Activated CD4-positive, alpha-beta T cell treated with anti-CD3 and anti-CD28 coated beads, Interleukin-2, amount 50 U/mL, for 1 hour (primary cell): ENCODE measurements around the gene CCR5AS.

Source experiments
- DNase-seq: peaks from one replicate; pipeline ENCODE4 v3.0.0-alpha.2; 2020

Gene CCR5AS

DNA sequence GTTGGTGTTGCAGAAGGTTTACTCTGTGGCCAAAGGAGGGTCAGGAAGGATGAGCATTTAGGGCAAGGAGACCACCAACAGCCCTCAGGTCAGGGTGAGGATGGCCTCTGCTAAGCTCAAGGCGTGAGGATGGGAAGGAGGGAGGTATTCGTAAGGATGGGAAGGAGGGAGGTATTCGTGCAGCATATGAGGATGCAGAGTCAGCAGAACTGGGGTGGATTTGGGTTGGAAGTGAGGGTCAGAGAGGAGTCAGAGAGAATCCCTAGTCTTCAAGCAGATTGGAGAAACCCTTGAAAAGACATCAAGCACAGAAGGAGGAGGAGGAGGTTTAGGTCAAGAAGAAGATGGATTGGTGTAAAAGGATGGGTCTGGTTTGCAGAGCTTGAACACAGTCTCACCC, 32.1 kb downstream of the CCR5AS start:
- no peak for DNase-seq

DNA sequence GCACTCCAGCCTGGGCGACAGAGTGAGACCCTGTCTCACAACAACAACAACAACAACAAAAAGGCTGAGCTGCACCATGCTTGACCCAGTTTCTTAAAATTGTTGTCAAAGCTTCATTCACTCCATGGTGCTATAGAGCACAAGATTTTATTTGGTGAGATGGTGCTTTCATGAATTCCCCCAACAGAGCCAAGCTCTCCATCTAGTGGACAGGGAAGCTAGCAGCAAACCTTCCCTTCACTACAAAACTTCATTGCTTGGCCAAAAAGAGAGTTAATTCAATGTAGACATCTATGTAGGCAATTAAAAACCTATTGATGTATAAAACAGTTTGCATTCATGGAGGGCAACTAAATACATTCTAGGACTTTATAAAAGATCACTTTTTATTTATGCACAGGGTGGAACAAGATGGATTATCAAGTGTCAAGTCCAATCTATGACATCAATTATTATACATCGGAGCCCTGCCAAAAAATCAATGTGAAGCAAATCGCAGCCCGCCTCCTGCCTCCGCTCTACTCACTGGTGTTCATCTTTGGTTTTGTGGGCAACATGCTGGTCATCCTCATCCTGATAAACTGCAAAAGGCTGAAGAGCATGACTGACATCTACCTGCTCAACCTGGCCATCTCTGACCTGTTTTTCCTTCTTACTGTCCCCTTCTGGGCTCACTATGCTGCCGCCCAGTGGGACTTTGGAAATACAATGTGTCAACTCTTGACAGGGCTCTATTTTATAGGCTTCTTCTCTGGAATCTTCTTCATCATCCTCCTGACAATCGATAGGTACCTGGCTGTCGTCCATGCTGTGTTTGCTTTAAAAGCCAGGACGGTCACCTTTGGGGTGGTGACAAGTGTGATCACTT, 34.1 kb downstream of the CCR5AS start:
- DNase-seq = no peak

DNA sequence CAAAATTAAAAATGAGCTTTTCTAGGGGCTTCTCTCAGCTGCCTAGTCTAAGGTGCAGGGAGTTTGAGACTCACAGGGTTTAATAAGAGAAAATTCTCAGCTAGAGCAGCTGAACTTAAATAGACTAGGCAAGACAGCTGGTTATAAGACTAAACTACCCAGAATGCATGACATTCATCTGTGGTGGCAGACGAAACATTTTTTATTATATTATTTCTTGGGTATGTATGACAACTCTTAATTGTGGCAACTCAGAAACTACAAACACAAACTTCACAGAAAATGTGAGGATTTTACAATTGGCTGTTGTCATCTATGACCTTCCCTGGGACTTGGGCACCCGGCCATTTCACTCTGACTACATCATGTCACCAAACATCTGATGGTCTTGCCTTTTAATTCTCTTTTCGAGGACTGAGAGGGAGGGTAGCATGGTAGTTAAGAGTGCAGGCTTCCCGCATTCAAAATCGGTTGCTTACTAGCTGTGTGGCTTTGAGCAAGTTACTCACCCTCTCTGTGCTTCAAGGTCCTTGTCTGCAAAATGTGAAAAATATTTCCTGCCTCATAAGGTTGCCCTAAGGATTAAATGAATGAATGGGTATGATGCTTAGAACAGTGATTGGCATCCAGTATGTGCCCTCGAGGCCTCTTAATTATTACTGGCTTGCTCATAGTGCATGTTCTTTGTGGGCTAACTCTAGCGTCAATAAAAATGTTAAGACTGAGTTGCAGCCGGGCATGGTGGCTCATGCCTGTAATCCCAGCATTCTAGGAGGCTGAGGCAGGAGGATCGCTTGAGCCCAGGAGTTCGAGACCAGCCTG, 35.1 kb downstream of the CCR5AS start:
- DNase-seq = no peak

DNA sequence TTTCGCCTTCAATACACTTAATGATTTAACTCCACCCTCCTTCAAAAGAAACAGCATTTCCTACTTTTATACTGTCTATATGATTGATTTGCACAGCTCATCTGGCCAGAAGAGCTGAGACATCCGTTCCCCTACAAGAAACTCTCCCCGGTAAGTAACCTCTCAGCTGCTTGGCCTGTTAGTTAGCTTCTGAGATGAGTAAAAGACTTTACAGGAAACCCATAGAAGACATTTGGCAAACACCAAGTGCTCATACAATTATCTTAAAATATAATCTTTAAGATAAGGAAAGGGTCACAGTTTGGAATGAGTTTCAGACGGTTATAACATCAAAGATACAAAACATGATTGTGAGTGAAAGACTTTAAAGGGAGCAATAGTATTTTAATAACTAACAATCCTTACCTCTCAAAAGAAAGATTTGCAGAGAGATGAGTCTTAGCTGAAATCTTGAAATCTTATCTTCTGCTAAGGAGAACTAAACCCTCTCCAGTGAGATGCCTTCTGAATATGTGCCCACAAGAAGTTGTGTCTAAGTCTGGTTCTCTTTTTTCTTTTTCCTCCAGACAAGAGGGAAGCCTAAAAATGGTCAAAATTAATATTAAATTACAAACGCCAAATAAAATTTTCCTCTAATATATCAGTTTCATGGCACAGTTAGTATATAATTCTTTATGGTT, 35.9 kb downstream of the CCR5AS start, which contains the start of gene CCR5:
Gene CCR5, plus strand, starts transcription at position 108 of the 680 bp plus-strand sequence. CDS start 1,957 bp downstream, outside the sequence.
- no peak for DNase-seq

DNA sequence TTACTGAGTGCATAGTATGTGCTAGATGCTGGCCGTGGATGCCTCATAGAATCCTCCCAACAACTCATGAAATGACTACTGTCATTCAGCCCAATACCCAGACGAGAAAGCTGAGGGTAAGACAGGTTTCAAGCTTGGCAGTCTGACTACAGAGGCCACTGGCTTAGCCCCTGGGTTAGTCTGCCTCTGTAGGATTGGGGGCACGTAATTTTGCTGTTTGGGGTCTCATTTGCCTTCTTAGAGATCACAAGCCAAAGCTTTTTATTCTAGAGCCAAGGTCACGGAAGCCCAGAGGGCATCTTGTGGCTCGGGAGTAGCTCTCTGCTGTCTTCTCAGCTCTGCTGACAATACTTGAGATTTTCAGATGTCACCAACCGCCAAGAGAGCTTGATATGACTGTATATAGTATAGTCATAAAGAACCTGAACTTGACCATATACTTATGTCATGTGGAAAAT, 37.2 kb downstream of the CCR5AS start:
- DNase-seq = no peak

DNA sequence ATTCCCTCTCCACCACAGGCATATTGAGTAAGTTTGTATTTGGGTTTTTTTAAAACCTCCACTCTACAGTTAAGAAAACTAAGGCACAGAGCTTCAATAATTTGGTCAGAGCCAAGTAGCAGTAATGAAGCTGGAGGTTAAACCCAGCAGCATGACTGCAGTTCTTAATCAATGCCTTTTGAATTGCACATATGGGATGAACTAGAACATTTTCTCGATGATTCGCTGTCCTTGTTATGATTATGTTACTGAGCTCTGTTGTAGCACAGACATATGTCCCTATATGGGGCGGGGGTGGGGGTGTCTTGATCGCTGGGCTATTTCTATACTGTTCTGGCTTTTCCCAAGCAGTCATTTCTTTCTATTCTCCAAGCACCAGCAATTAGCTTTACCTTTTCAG, 37.7 kb downstream of the CCR5AS start:
- DNase-seq = no peak

DNA sequence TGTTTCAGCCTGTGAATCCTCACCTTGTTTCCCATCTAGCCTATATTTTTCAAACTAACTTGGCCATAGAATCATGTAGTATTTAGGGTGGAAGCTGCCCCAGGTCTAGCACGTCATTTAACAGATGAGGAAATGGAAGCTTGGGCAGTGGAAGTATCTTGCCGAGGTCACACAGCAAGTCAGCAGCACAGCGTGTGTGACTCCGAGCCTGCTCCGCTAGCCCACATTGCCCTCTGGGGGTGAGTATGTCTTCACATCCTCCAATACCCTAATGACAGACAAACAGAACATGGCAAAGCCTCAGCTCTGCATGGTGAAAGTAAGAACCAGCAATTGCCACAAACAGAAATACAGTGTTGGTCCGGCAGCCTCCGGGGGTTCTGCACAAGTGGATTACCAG, 38.3 kb downstream of the CCR5AS start:
- DNase-seq = peak; percentile 49

DNA sequence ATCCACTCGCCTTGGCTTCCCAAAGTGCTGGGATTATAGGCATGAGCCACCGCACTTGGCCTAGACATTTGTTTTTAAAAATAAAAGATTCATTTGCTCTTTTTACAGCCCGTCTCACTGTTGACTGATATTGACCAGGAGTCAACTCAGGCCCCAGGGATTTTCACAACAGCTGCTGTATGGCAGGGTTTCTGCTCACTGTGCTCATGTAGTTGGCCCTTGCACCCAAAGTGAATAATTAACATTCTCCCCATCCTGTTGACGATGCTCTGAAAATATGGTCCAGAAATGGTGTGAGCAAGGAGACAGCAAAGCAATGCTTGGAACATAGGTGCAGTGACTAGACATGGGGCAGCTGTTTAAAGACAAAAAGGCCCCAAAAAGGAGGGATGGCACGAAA, 39.1 kb downstream of the CCR5AS start:
- DNase-seq = no peak

DNA sequence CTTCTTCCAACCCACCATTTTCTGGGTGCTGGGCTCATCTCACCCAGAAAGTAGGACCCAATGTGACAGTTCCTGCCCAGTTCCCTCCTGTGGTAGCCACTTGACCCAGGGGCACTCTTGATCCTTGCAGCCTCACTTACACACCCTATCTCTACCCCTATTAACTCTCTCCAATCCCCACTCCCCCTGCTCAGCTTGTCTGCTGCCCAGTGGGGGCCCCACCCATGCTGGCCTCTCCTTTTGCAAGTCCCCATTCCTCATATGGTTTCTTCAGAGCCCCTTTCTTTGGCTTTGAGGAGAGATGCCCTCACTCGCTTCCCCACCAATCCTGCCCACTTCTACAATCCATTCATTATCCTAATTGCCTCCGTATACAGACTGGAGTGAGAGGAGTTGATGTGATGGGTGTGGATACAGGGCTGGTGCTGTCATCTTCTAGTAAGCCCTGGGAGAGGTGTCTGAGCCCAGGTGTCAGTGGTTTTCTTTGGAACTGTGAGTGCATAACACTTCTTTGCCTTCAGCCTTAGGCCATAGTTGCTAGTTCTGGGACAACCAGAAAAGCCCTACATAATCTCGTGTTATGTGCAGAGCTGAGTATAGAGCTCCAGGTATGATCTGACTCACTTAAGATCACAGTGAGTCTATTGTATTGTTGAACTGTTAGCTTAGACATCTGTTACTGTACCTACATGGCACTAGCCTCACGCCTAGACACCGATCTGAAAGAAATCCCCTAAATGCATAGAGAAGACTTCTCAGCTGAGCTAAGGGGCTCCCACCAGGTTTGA, 40.9 kb downstream of the CCR5AS start:
- no peak for DNase-seq

DNA sequence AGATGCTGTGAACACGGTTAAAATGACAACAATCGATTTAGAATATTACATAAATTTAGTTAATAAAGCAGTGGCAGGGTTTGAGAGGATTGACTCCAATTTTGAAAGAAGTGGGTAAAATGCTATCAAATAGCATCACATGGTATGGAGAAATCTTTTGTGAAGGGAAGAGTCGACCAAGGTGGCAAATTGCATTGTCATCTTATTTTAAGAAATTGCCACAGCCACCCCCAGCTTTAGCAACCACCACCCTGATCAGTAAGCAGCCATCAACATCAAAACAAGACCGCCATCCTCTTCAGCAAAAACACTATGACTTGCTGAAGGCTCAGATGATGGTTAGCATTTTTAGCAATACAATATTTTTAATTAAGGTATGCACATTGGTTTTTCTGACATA, 41.8 kb downstream of the CCR5AS start:
- no peak for DNase-seq

DNA sequence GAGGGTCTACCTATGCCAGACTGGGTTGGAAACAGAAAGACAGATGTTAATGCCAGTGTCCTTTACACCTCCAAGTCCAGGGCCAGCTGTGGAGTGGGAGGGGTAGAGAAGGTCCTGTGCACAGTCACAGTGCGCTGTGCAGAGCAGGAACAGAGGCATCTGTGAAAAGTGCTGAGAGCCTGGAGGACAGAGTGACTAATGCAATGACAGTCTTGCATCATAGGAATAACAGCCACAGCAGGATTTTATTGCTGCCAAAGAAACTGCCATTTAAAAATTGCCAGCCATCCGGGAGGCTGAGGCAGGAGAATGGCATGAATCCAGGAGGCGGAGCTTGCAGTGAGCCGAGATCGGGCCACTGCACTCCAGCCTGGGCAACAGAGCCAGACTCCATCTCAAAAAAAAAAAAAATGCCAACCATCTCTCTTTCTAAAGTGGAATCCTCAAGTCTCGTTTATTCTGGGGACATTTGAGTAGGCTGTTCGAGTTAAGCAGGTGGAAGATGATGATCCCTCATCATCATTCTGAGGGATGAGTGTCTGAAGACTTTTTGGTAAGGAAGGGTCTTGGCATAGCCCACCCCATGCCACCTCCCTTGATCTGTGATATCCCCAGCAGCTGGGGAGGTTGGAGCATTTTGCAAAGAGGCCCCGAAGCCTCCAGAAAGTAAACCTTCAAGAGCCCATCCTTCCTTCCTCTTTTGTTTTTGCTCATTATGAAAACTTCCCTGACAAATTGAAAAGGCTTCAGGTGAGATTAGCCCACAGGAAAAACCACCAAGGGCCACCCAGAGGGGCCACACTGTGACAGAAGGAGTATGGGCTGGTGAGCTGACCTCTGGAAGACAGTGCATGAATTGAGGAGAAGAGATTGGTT, 45.2 kb downstream of the CCR5AS start:
- DNase-seq = no peak

DNA sequence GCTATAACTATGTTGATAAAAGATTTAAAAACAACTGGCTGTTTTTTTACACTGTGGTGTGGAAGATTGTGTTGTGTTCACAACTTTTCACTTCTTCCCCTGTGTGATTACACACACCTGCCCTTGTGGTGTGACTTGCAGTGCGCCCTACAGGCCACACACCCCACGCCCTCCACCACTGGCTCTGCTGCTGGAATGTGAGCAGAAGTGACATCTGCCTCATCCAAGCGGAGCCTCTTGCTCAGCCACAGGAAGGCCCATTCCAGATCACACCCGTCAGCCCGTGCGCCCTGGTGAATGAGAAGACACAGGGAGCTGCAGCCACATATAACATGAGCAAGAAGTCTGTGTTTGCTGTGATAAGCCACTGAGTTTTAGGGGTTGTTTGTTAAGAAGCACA, 46.0 kb downstream of the CCR5AS start:
- no peak for DNase-seq

DNA sequence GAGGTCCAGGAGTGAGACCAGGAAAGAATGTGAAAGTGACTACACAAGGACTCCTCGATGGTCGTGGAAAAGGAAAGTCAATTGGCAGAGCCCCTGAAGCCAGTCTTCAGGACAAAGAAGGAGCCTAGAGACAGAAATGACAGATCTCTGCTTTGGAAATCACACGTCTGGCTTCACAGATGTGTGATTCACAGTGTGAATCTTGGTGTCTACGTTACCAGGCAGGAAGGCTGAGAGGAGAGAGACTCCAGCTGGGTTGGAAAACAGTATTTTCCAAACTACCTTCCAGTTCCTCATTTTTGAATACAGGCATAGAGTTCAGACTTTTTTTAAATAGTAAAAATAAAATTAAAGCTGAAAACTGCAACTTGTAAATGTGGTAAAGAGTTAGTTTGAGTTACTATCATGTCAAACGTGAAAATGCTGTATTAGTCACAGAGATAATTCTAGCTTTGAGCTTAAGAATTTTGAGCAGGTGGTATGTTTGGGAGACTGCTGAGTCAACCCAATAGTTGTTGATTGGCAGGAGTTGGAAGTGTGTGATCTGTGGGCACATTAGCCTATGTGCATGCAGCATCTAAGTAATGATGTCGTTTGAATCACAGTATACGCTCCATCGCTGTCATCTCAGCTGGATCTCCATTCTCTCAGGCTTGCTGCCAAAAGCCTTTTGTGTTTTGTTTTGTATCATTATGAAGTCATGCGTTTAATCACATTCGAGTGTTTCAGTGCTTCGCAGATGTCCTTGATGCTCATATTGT, 47.0 kb downstream of the CCR5AS start:
- no peak for DNase-seq

DNA sequence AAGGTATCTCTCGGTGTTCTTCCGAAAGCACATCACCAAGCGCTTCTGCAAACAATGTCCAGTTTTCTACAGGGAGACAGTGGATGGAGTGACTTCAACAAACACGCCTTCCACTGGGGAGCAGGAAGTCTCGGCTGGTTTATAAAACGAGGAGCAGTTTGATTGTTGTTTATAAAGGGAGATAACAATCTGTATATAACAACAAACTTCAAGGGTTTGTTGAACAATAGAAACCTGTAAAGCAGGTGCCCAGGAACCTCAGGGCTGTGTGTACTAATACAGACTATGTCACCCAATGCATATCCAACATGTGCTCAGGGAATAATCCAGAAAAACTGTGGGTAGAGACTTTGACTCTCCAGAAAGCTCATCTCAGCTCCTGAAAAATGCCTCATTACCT, 48.4 kb downstream of the CCR5AS start:
- no peak for DNase-seq

DNA sequence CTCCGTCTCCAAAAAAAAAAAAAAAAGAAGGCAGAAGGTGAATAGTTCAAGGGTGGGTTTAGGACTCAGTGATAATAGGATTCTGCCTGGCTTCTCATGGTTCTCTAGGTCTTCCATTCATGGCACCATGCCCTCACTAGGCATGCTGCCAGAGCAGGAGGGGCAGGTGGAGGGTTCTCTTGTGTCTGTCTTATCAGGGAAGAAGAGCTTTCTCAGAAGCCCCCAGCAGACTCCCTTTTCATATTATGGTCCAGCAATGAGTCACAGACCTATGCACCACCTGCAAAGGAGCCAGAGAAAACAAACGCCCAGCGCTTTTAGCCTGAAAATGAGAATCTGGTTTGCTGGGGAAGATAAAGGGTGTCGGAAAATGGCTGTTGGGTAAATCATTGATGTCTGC, 50.0 kb downstream of the CCR5AS start:
- DNase-seq = no peak

DNA sequence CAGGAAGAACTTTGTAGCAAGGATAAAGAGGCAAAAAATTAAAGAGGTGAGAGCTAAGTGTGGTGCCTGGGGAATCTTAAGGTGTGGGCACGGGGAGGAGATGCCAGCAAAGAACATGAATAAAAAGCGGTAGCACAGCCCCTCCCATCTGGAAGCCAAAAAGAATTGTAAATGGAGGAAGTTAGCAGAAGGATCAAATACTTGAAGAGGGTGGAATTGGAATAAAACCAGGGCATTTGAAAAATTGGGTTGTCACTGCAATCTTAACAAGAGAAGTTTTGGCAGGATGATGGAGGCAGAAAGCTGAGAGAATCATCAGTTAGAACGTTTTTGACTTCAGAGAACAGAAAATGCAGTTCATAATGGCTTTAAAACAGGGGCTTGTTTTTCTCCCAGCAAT, 50.6 kb downstream of the CCR5AS start:
- DNase-seq = no peak

DNA sequence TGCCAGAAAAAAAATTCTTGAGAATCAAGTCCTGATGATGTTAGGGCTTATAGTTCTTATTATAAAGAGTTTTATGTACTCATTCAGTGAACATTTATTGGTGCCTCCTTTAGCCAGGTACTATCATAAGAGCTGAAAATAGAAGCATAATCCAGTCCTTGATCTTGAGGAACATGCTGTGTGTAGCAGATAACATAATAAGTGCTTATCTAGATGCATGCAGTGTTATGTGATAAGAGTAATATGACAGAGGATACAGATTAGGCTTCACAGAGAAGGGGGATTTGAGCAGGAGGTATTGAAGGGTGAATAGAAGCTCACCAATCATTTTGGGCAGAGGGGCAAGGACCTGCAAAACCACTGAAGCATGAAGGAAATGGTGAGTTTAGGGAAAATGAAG, 51.9 kb downstream of the CCR5AS start:
- no peak for DNase-seq

DNA sequence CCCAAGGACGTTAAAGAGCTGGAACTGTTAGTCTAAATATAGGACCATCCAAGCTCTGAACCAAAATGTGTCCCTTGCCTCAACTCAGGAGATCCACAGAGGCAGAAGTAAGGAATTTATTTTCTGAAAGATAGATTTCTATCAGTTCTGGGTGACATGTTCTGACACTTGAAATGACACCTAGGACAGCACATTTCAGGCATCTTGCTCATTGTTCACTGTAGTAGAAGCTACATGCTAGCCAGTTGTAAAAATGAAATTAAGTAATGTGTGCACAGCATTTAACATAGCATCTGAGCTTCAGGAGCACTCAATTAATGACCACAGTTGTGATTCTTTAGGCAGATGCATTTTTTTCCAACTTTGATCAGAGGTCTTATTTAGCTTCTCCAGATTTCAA, 52.4 kb downstream of the CCR5AS start:
- no peak for DNase-seq

DNA sequence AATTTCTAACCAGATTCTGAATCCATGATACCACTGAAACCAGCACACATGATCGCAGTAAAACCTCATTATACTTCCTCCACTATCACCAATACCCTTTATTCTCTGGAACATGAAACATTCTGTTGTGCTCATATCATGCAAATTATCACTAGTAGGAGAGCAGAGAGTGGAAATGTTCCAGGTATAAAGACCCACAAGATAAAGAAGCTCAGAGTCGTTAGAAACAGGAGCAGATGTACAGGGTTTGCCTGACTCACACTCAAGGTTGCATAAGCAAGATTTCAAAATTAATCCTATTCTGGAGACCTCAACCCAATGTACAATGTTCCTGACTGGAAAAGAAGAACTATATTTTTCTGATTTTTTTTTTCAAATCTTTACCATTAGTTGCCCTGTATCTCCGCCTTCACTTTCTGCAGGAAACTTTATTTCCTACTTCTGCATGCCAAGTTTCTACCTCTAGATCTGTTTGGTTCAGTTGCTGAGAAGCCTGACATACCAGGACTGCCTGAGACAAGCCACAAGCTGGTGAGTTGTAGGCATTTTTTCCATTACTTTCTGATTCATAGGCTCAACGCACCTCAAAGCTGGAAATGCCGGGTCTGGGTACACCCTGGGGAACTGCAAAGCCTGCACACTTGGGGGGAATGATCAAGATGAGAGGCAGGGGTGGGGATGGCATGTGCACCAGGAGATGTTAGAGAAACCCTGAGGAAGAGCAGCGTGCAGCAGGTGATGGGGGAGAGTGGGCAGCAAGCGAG, 53.0 kb downstream of the CCR5AS start, which contains the start of gene CCR2:
Gene CCR2, plus strand, starts transcription at position 465 of the 764 bp plus-strand sequence. CDS start 3,417 bp downstream, outside the sequence.
- DNase-seq = peak; percentile 16

DNA sequence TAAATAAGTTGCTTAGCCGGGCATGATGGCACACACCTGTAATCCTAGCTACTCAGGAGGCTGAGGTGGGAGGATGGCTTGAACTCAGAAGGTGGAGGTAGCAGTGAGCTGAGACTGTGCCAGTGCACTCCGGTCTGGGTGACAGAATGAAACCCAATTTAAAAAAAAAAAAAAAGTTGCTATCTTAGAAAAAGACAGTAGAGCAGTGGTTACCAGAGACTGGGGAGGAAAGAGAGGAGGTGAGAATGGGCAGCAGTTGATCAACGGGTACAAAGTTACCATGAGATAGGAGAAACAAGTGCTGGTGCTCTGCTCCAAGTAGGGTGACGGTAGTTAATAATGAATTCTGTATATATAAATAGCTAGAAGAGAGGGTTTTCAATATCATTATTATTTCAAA, 53.8 kb downstream of the CCR5AS start:
- no peak for DNase-seq
